SJSA1 (cell line): Measurements from ENCODE around the gene SECTM1. TPM values are rescaled to one million over a fixed set of nuclear protein-coding genes. Genes with fewer than 3 reads are reported as not detected.
A peak's percentile ranks its signal among the peaks of the same experiment; 100 is the strongest.

ENCODE experiments used
- DNase-seq, 2 experiments: peaks; one replicate each; pipeline ENCODE4 v3.0.0-alpha.2; 2015 to 2020; ENCODE audit warnings: low spot score in 2 of 2, low read depth in 1 of 2
- H3K27ac ChIP-seq: fragments of 250-450 bp; sonication (Bioruptor Pico); 2 replicates; pipeline ENCODE4 v1.5.1; 2020; ENCODE audit warnings: mild to moderate bottlenecking, moderate library complexity
- H3K27me3 ChIP-seq: fragments of 250-450 bp; sonication (Bioruptor Pico); replicated peaks from 2 replicates; pipeline ENCODE4 v1.5.1; 2020; ENCODE audit warnings: mild to moderate bottlenecking, moderate library complexity
- H3K36me3 ChIP-seq: fragments of 250-450 bp; sonication (Bioruptor Pico); 2 replicates; pipeline ENCODE4 v1.5.1; 2020; ENCODE audit warnings: mild to moderate bottlenecking
- H3K4me1 ChIP-seq: fragments of 250-450 bp; sonication (Bioruptor Pico); replicated peaks from 2 replicates; pipeline ENCODE4 v1.6.1; 2021; ENCODE audit warnings: mild to moderate bottlenecking
- H3K4me3 ChIP-seq: fragments of 250-450 bp; sonication (Bioruptor Pico); 2 replicates; pipeline ENCODE4 v1.5.1; 2020; ENCODE audit warnings: mild to moderate bottlenecking
- H3K9me3 ChIP-seq: fragments of 250-450 bp; sonication (Bioruptor Pico); replicated peaks from 2 replicates; pipeline ENCODE4 v1.5.1; 2020; ENCODE audit warnings: mild to moderate bottlenecking
- total RNA-seq: library from RNA; depleted of rRNA; stranded (reverse); fragments of >200 nt; shearing (Covaris generic); gene quantifications from 2 replicates; pipeline ENCODE4 v1.2.3, GENCODE V29; 2014

SECTM1 gene
- total RNA-seq, 1 experiment from 2014 or later = 6.3 TPM

DNA sequence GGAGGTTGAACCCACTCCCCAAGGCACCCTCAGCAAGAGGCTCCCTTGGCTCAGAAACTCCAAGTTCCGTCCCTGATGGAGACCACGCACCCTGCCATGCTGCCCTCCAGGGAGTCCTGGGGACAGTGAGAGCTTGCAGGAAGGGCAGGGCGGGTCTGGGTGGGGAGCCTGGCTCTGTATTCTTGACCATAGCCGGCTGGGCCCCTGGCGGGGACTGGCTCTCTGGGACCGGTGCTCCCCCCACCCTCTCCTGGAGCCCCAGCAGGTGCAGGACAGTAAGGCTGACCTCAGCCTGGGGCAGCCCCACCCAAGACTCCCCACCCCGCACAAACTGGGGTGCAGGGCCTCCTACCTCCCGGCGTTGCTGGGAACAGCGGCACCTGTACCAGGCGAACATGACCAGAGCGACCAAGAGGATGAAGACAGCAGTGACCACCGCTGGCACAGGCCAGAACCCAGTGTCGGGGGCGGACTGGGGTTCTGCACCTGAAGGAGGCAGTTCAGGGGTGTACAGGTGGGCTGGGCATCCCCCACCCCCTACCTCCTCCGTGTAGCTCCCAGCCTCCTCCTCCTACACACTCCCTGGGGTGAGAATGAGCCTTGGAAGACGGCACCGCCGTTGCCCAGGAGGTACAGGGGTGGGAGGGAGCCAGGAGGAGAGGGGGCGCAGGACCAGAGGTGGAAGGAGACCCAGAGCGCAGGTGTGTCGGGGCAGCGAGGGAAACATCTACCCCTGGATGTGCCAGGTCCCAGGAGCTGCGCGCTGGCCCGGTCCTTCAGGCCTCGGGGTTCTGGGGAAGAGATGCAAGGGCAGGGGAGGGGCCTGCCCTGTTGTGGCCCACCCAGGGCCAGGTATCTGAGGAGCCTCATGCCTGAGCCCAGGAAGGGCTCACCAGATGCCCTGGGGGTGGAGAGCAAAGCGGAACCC is 10.8 kb downstream of the SECTM1 start:
- Histone ChIP-seq H3K4me3 (no peak overlapping the region), H3K36me3 (0 out of 2 replicates have a peak, but pooled peaks cover 4% of the 10 kb centered on the region), H3K9me3 (peaks cover 10% of the 10 kb centered on the region), H3K27ac (no peak overlapping the region), H3K4me1 (peaks cover 8% of the 10 kb centered on the region), H3K27me3 (peaks cover 10% of the 10 kb centered on the region; the same call in 1 of the 2 replicates)
- no peak for DNase-seq

GRCh38 chr17:82321947-82322466 is 11.6 kb downstream of the SECTM1 start:
- Histone ChIP-seq H3K4me3 (no peak overlapping the region), H3K27ac (no peak overlapping the region), H3K27me3 (peaks cover 10% of the 10 kb centered on the region; the same call in 1 of the 2 replicates), H3K36me3 (0 out of 2 replicates have a peak, but pooled peaks cover 4% of the 10 kb centered on the region), H3K4me1 (peaks cover 8% of the 10 kb centered on the region), H3K9me3 (peaks cover 10% of the 10 kb centered on the region)
- no peak for DNase-seq

DNA sequence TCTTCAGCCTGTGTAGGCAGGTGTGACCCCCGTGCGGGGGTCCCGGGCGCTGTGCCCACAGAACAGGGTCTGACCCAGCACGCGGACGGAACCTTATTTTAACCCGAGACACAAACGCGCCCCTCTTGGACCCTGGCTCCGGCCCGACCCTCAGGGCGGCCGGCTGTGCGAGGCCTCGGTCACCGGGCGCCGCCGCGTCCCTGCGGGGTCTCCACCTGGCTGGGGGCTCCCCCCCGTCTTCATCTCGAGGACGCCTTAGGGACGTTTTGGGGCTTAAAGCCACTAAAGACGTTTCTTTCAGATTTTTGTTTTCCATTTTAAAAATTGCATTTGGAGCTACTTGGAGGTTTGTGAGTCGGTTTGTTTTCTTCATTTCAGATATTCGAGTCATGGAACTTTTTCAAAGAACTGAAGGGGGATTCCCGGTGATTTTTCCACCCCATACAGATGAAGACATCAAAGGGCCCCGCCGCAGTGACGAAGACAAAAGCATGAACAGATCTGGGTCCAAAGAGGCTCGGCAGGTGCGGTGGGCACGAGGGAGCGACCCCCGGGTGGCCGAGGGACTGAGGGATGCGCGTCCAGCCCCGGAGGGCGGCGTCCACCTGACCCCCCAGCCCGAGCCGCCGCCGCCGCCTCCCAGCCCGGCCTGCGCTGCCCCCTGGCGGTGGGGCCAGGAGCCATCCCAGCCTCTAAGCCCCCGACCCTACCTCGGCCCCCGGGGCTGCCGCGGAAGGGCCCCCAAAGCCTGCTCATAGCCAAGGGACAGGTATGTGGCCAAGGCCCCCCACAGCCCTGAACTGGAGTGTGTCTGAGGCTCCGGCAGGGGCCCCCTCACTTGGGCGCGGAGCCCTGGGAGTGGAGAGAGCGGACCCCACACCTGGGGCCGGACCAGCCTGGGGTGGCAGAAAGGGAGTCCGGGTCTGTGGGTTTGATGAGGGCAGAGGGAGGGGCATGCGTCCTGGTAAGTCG is 12.3 kb downstream of the SECTM1 start:
- Histone ChIP-seq H3K4me3 (no peak overlapping the region), H3K4me1 (peaks cover 8% of the 10 kb centered on the region), H3K36me3 (0 out of 2 replicates have a peak, but pooled peaks cover 4% of the 10 kb centered on the region), H3K27ac (no peak overlapping the region), H3K9me3 (peaks cover 10% of the 10 kb centered on the region), H3K27me3 (peaks cover 14% of the 10 kb centered on the region)
- peak in 1 of 2 experiments; percentile 42 for DNase-seq

- H3K27me3 ChIP-seq = peaks cover 24% of the 10 kb centered on the region
- no peak overlapping the region for H3K4me3 ChIP-seq
- 0 out of 2 replicates have a peak, but pooled peaks cover 4% of the 10 kb centered on the region for H3K36me3 ChIP-seq
- H3K27ac ChIP-seq = no peak overlapping the region
- peaks cover 8% of the 10 kb centered on the region for H3K4me1 ChIP-seq
- H3K9me3 ChIP-seq = peaks cover 10% of the 10 kb centered on the region
- DNase-seq = no peak
Measured at GRCh38 chr17:82320140-82320840, 13.3 kb downstream of the SECTM1 start.

- H3K27ac ChIP-seq = no peak overlapping the region
- peaks cover 8% of the 10 kb centered on the region for H3K4me1 ChIP-seq
- peaks cover 28% of the 10 kb centered on the region for H3K27me3 ChIP-seq
- 0 out of 2 replicates have a peak, but pooled peaks cover 4% of the 10 kb centered on the region for H3K36me3 ChIP-seq
- no peak overlapping the region for H3K4me3 ChIP-seq
- DNase-seq = no peak
- H3K9me3 ChIP-seq = peaks cover 10% of the 10 kb centered on the region
Measured at GRCh38 chr17:82319619-82320062, 13.9 kb downstream of the SECTM1 start.

- Histone ChIP-seq H3K4me1 (peaks cover 8% of the 10 kb centered on the region), H3K36me3 (0 out of 2 replicates have a peak, but pooled peaks cover 4% of the 10 kb centered on the region), H3K4me3 (no peak overlapping the region), H3K27ac (no peak overlapping the region), H3K27me3 (peaks cover 35% of the 10 kb centered on the region), H3K9me3 (peaks cover 10% of the 10 kb centered on the region)
- no peak for DNase-seq
Measured at GRCh38 chr17:82318772-82319606, 14.6 kb downstream of the SECTM1 start.

GRCh38 chr17:82318169-82318498 is 15.4 kb downstream of the SECTM1 start:
- no peak overlapping the region for H3K4me3 ChIP-seq
- DNase-seq = no peak
- H3K4me1 ChIP-seq = peaks cover 8% of the 10 kb centered on the region
- H3K9me3 ChIP-seq = peaks cover 10% of the 10 kb centered on the region
- H3K36me3 ChIP-seq = 0 out of 2 replicates have a peak, but pooled peaks cover 4% of the 10 kb centered on the region
- no peak overlapping the region for H3K27ac ChIP-seq
- H3K27me3 ChIP-seq = peaks cover 43% of the 10 kb centered on the region

GRCh38 chr17:82317394-82318168 is 16.0 kb downstream of the SECTM1 start, which contains the start of gene CD7:
Gene CD7 (minus strand): TSS chr17:82317608. CDS start chr17:82317495, 113 bp downstream.
- no peak within 1 kb of the TSS for H3K4me3 ChIP-seq
- no peak for DNase-seq

DNA sequence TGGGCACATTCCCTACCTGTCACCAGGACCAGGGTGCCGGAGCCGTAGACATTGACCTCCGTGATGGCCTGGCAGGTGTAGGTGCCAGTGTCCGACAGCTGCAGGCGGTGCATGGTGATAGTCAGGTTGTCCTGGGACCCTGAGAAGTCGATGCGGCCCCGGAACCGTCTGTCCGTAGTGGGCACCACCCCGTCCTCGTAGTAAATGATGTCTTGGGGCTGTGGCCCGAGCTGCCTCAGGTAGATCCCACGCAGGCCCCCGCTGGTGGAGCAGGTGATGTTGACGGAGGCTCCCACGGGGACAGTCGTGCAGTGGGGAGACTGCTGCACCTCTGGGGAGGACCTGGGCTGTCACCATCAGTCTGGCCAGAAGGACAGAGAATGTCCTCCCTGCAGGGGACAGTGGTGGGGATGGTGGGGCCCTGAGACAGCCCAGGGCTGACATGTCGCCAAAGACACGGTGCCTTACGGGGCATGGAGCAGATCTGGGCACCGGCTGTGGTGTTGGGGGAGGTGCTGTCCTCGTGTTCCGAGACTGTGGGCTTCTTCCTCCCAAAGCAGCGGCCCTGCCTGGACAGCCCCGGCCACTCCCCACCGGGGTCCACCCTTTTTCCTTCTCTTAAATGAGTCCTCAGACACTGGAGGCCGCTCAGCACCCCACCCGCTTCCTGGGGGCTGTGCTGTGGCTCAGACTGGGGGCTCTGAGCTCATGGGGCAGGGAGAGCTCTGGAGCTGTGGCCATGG is 16.7 kb downstream of the SECTM1 start:
- H3K4me1 ChIP-seq = peaks cover 8% of the 10 kb centered on the region
- H3K27ac ChIP-seq = no peak overlapping the region
- H3K9me3 ChIP-seq = peaks cover 10% of the 10 kb centered on the region
- H3K27me3 ChIP-seq = peaks cover 54% of the 10 kb centered on the region
- no peak overlapping the region for H3K4me3 ChIP-seq
- H3K36me3 ChIP-seq = 0 out of 2 replicates have a peak, but pooled peaks cover 4% of the 10 kb centered on the region
- DNase-seq = no peak

More at GRCh38 chr17:82317394-82318168, 16.0 kb downstream of the SECTM1 start, which contains the start of gene CD7:
- Histone ChIP-seq H3K9me3 (peaks cover 10% of the 10 kb centered on the region), H3K36me3 (0 out of 2 replicates have a peak, but pooled peaks cover 4% of the 10 kb centered on the region), H3K27ac (no peak within 1 kb of the TSS), H3K27me3 (peaks cover 48% of the 10 kb centered on the region), H3K4me1 (peaks cover 8% of the 10 kb centered on the region)

- no peak overlapping the region for H3K27ac ChIP-seq
- H3K27me3 ChIP-seq = peaks cover 55% of the 10 kb centered on the region
- no peak for DNase-seq
- no peak overlapping the region for H3K4me3 ChIP-seq
- peaks cover 10% of the 10 kb centered on the region for H3K9me3 ChIP-seq
- no peaks in the 10 kb centered on the region for H3K4me1 ChIP-seq
- no peaks in the 10 kb centered on the region for H3K36me3 ChIP-seq
Measured at GRCh38 chr17:82315703-82316358, 17.7 kb downstream of the SECTM1 start.
